HepG2 (cell line): ENCODE measurements around the gene CMC1. TPM values are rescaled to one million over a fixed set of nuclear protein-coding genes. Genes with fewer than 3 reads are reported as not detected.

ENCODE experiments used
- ATAC-seq: fragments of 200-7000 bp; cut with Tn5 transposase; 3 replicates; pipeline ENCODE4 v1.9.1; 2020; ENCODE audit warnings: mild to moderate bottlenecking, moderate library complexity
- BruUV-seq: library from RNA; stranded (reverse); fragments of 400-500 nt; replicated peaks from 2 replicates; lab custom pipeline; 2021; lab: Mats Ljungman, UMichigan
- CTCF ChIA-PET: fragments of 300-600 bp; formaldehyde crosslinking; extraction: SDS; loops from one replicate; lab custom pipeline; 2021; ENCODE audit warnings: low total read pairs, inconsistent platforms, low intra/inter-chr PET ratio; lab: Yijun Ruan, JAX
- POLR2A ChIA-PET: fragments of 350-600 bp; sonication (Branson Sonifier 250); formaldehyde crosslinking; loops from one replicate; lab custom pipeline; 2020; ENCODE audit warnings: antibody characterized with exemption, inconsistent platforms; lab: Yijun Ruan, JAX
- DNase-seq: peaks from one replicate; pipeline ENCODE4 v3.0.0-alpha.2; 2015; ENCODE audit warnings: low spot score
- FAIRE-seq: peaks from 3 replicates; lab custom pipeline; 2011; peaks lifted over from hg19 to GRCh38; lab: Jason Lieb, UNC
- H2AFZ ChIP-seq: one replicate; pipeline ENCODE4 v1.6.1; 2011; ENCODE audit warnings: low read length, inconsistent platforms
- H3K27ac ChIP-seq: fragments of 300-600 bp; 3 replicates; pipeline ENCODE4 v1.8.0; 2011; ENCODE audit warnings: mixed run types, mild to moderate bottlenecking, mixed read lengths, low read length, inconsistent platforms; ENCODE audit not compliant: insufficient read depth; ENCODE audit errors: extremely low read length
- H3K27me3 ChIP-seq, 2 experiments: fragments of 200-600 bp in 1 of 2; 2 replicates in 1 of 2; 3 replicates in 1 of 2; pipeline versions ENCODE4 v1.6.0 to v1.8.0; 2011; ENCODE audit warnings: low read length in 2 of 2, mild to moderate bottlenecking in 2 of 2, moderate library complexity in 2 of 2, inconsistent platforms in 1 of 2; ENCODE audit not compliant: insufficient read depth in 2 of 2, control insufficient read depth in 1 of 2
- H3K36me3 ChIP-seq, 2 experiments: fragments of 200-600 bp in 1 of 2; replicated peaks in 1 of 2; 2 replicates in 1 of 2; 3 replicates in 1 of 2; pipeline versions ENCODE4 v1.5.1 to v1.8.0; 2011; ENCODE audit warnings: low read length in 2 of 2, inconsistent platforms in 1 of 2; ENCODE audit not compliant: insufficient read depth in 2 of 2, control insufficient read depth in 1 of 2
- H3K4me1 ChIP-seq: 2 replicates; pipeline ENCODE4 v1.5.1; 2012; ENCODE audit warnings: low read length, inconsistent platforms; ENCODE audit not compliant: insufficient read depth
- H3K4me2 ChIP-seq: 2 replicates; pipeline ENCODE4 v1.6.0; 2011; ENCODE audit warnings: low read depth, low read length, inconsistent platforms
- H3K4me3 ChIP-seq, 3 experiments: fragments of 200-600 bp in 1 of 3; sonication (generic), shearing (Covaris generic) in 1 of 3; replicated peaks in 1 of 3; 2 replicates each; pipeline ENCODE4 v1.5.1; 2011 to 2016; ENCODE audit warnings: low read length in 3 of 3, inconsistent platforms in 2 of 3, low read depth in 2 of 3, mild to moderate bottlenecking in 2 of 3, control low read depth in 1 of 3, mixed read lengths in 1 of 3; ENCODE audit not compliant: insufficient read depth in 1 of 3
- H3K79me2 ChIP-seq: one replicate; pipeline ENCODE4 v1.6.1; 2011; ENCODE audit warnings: low read length, inconsistent platforms; ENCODE audit not compliant: insufficient read depth
- H3K9ac ChIP-seq: 2 replicates; pipeline ENCODE4 v1.6.0; 2011; ENCODE audit warnings: mild to moderate bottlenecking, low read depth, low read length, inconsistent platforms; ENCODE audit not compliant: insufficient read depth
- H3K9me3 ChIP-seq: 2 replicates; pipeline ENCODE4 v1.5.1; 2012; ENCODE audit warnings: mild to moderate bottlenecking, low read length
- H4K20me1 ChIP-seq: 2 replicates; pipeline ENCODE4 v1.6.0; 2011; ENCODE audit warnings: inconsistent platforms, mild to moderate bottlenecking, low read length, moderate library complexity; ENCODE audit not compliant: insufficient read depth
- AGO2 ChIP-seq: fragments of 200-400 bp; formaldehyde crosslinking; optimal IDR thresholded peaks from 2 replicates; pipeline ENCODE3; 2017; ENCODE audit warnings: mild to moderate bottlenecking, low read depth, low read length, moderate library complexity
- ATF3 ChIP-seq: sonication (generic); formaldehyde crosslinking; IDR thresholded peaks from 2 replicates; pipeline ENCODE4 v1.4.0; 2020; ENCODE audit warnings: missing genetic modification reagents
- ETS1 ChIP-seq: sonication (generic); formaldehyde crosslinking; IDR thresholded peaks from 2 replicates; pipeline ENCODE4 v1.4.0; 2020; ENCODE audit warnings: missing genetic modification reagents
- JUND ChIP-seq: sonication (generic); formaldehyde crosslinking; IDR thresholded peaks from 2 replicates; pipeline ENCODE4 v1.8.0; 2022; ENCODE audit warnings: mild to moderate bottlenecking, missing genetic modification reagents
- MAX ChIP-seq: IDR thresholded peaks from 2 replicates; pipeline ENCODE4 v1.6.1; 2012; ENCODE audit warnings: inconsistent platforms
- MAZ ChIP-seq, 2 experiments: sonication (generic) in 1 of 2; formaldehyde crosslinking in 1 of 2; IDR thresholded peaks; 2 replicates each; pipeline versions ENCODE4 v1.5.0 to v1.6.1; 2012 to 2020; ENCODE audit warnings: low read depth in 2 of 2, mild to moderate bottlenecking in 2 of 2, borderline replicate concordance in 1 of 2, improper control_type of control experiment in 1 of 2, low read length in 1 of 2, missing genetic modification reagents in 1 of 2, moderate library complexity in 1 of 2
- MXD3 ChIP-seq: IDR thresholded peaks from 2 replicates; pipeline ENCODE4 v1.6.1; 2016; ENCODE audit warnings: mild to moderate bottlenecking, missing biosample characterization, missing genetic modification reagents
- NFE2L2 ChIP-seq: fragments of 150-350 bp; IDR thresholded peaks from 2 replicates; pipeline ENCODE4 v1.6.1; 2014; ENCODE audit warnings: low read length
- TMF1 ChIP-seq: sonication (generic); formaldehyde crosslinking; IDR thresholded peaks from 2 replicates; pipeline ENCODE4 v1.8.1; 2022; ENCODE audit warnings: low read depth, missing genetic modification reagents
- TSC22D2 ChIP-seq: sonication (generic); formaldehyde crosslinking; IDR thresholded peaks from 2 replicates; pipeline ENCODE4 v1.5.1; 2020; ENCODE audit warnings: missing genetic modification reagents, mild to moderate bottlenecking, borderline replicate concordance
- WIZ ChIP-seq: sonication (generic); formaldehyde crosslinking; IDR thresholded peaks from 2 replicates; pipeline ENCODE4 v1.5.1; 2020; ENCODE audit warnings: mild to moderate bottlenecking, missing genetic modification reagents
- ZFP36L2 ChIP-seq: sonication (generic); formaldehyde crosslinking; IDR thresholded peaks from 2 replicates; pipeline ENCODE4 v1.4.0; 2020; ENCODE audit warnings: missing genetic modification reagents
- ZNF234 ChIP-seq: sonication (generic); formaldehyde crosslinking; conservative IDR thresholded peaks from 2 replicates; pipeline ENCODE4 v1.5.1; 2020; ENCODE audit warnings: mild to moderate bottlenecking, missing genetic modification reagents
- ZNF235 ChIP-seq: sonication (generic); formaldehyde crosslinking; IDR thresholded peaks from 2 replicates; pipeline ENCODE4 v1.8.1; 2023; ENCODE audit warnings: mild to moderate bottlenecking, missing genetic modification reagents, borderline replicate concordance
- ZNF260 ChIP-seq: sonication (generic); formaldehyde crosslinking; IDR thresholded peaks from 2 replicates; pipeline ENCODE4 v1.4.0; 2020; ENCODE audit warnings: missing genetic modification reagents, low read depth, mild to moderate bottlenecking, borderline replicate concordance
- ZNF660 ChIP-seq: sonication (generic); formaldehyde crosslinking; IDR thresholded peaks from 2 replicates; pipeline ENCODE4 v1.5.1; 2020; ENCODE audit warnings: mild to moderate bottlenecking, low read depth, missing genetic modification reagents, borderline replicate concordance
- ZNF691 ChIP-seq: sonication (generic); formaldehyde crosslinking; IDR thresholded peaks from 2 replicates; pipeline ENCODE4 v1.4.0; 2020; ENCODE audit warnings: missing genetic modification reagents, low read depth, mild to moderate bottlenecking, borderline replicate concordance
- ZNF7 ChIP-seq: IDR thresholded peaks from 2 replicates; pipeline ENCODE4 v1.6.1; 2016; ENCODE audit warnings: missing biosample characterization, missing genetic modification reagents
- ZSCAN9 ChIP-seq: IDR thresholded peaks from 2 replicates; pipeline ENCODE4 v1.6.1; 2016; ENCODE audit warnings: borderline replicate concordance
- WGBS: methylation state at CpG from one replicate; pipeline ENCODE4 v1.1.6; 2017; ENCODE audit warnings: low lambda C conversion rate; 5-methylcytosine and 5-hydroxymethylcytosine counted together
- in situ Hi-C: cut with HindIII; loops from 2 replicates; pipeline ENCODE4 v1.10.0; 2017; ENCODE audit warnings: low pct_unique_long_range_greater_than_20kb; ENCODE audit not compliant: extremely low pct_ligation_motif_present
- intact Hi-C: fragments of 100-400 bp; cut with micrococcal nuclease; formaldehyde crosslinking; loops from one replicate; pipeline ENCODE4 v1.10.0; 2022; ENCODE audit not compliant: unreplicated experiment
- polyA plus RNA-seq, 8 experiments: library from polyadenylated mRNA; depleted of rRNA in 3 of 8; stranded (reverse) in 7 of 8; unstranded in 1 of 8; fragments of >200 nt; fragmentation: Illumina TruSeq in 4 of 8; extraction: Trizol in 4 of 8; gene quantifications; 2 replicates each; pipeline versions ENCODE4 v1.2.1 to v1.2.3, GENCODE V29; 2011 to 2016; ENCODE audit warnings: low read depth in 4 of 8, missing spikeins in 1 of 8, mixed read lengths in 1 of 8; ENCODE audit not compliant: insufficient read depth in 1 of 8
- total RNA-seq, 5 experiments: library from RNA; depleted of rRNA; stranded (reverse); fragments of >200 nt; fragmentation: Illumina TruSeq; extraction: Trizol; gene quantifications; 2 replicates each; pipeline ENCODE4 v1.2.3, GENCODE V29; 2016; ENCODE audit warnings: low read depth in 1 of 5

Gene CMC1
- total and polyA plus RNA-seq, 2 of the 13 experiments (the other 11 are each of a cell fraction or from before 2014, with no cell fraction given) = 22.1 to 29.5 TPM

- TF ChIP-seq ZNF660 (CRISPR knock-in tag) = no peak
- no peak for TF ChIP-seq ZNF234
- 0 out of 2 replicates have a peak, but pooled peaks have one; percentile 19 for TF ChIP-seq JUND (CRISPR knock-in tag)
- TF ChIP-seq TSC22D2 (CRISPR knock-in tag) = no peak
Observed at GRCh38 chr3:28348265-28348628, 106.8 kb downstream of the CMC1 start (continued).

GRCh38 chr3:28348629-28349468, 107.4 kb downstream of the CMC1 start, which contains the start of the genes AZI2 and ZCWPW2:
Gene AZI2, minus strand, starts transcription at chr3:28348824. Its CDS starts 8,207 bp downstream, at chr3:28340617.
Gene ZCWPW2, plus strand, starts transcription at chr3:28348721. Its CDS starts 64,348 bp downstream, at chr3:28413069.
- intact Hi-C loops = loop anchor here (5.0 to 10.0 kb wide), 3 partner anchors 107 to 987 kb away; partner anchors contain the start of gene CMC1
- Histone ChIP-seq H3K27me3 (no peaks in the 10 kb centered on the region), H3K79me2 (peaks cover 49% of the 10 kb centered on the region), H3K9me3 (no peaks in the 10 kb centered on the region), H3K36me3 (no peaks in the 10 kb centered on the region), H3K4me3 (peak within 1 kb of the TSS; percentile 76 to 94 (median 93)), H3K4me2 (peak within 1 kb of the TSS; percentile 76), H2AFZ (peak within 1 kb of the TSS; percentile 93), H3K27ac (peak within 1 kb of the TSS; percentile 96), H3K9ac (peak within 1 kb of the TSS; percentile 86), H4K20me1 (no peaks in the 10 kb centered on the region; the same call in 1 of the 2 replicates), H3K4me1 (peaks cover 36% of the 10 kb centered on the region)
- BruUV-seq = no TSS peak
- CTCF ChIA-PET = no interaction called here
- WGBS = 1% methylated on average over 43 of the region's 83 CpGs
- POLR2A ChIA-PET = interaction anchor here (0.7 to 1.9 kb wide), 13 partner anchors 9 to 864 kb away, joined by 3 to 15 read pairs (median 5); partner anchors contain the start of genes CMC1, EOMES and SLC4A7
- FAIRE-seq (peak; percentile 68), ATAC-seq (peak; percentile 91), DNase-seq (peak; percentile 89)
- in situ Hi-C loops = no loop called here
- TF ChIP-seq NFE2L2 (no peak), ETS1 (CRISPR knock-in tag) (0 out of 2 replicates have a peak, but pooled peaks have one; percentile 76), ZFP36L2 (CRISPR knock-in tag) (0 out of 2 replicates have a peak, but pooled peaks have one; percentile 12), ZNF691 (CRISPR knock-in tag) (peak; percentile 81), MAX (peak; percentile 78), ZNF235 (CRISPR knock-in tag) (peak; percentile 90; the same call in 1 of the 2 replicates), ATF3 (CRISPR knock-in tag) (no peak), MAZ (IDR thresholded peaks at IDR 0.05; ENCODE audit: borderline replicate concordance, low read depth, low read length) (peak; percentile 79), MAZ (CRISPR knock-in tag; IDR thresholded peaks at IDR 0.05; ENCODE audit: low read depth) (peak; percentile 87), ZNF7 (CRISPR knock-in tag) (no peak), AGO2 (peak; percentile 90), MXD3 (CRISPR knock-in tag) (peak; percentile 89; the same call in 1 of the 2 replicates), TMF1 (CRISPR knock-in tag) (0 out of 2 replicates have a peak, but pooled peaks have one; percentile 57), ZNF260 (CRISPR knock-in tag) (0 out of 2 replicates have a peak, but pooled peaks have one; percentile 47), ZSCAN9 (CRISPR knock-in tag) (no peak), WIZ (peak; percentile 58; the same call in 1 of the 2 replicates)
